Fibroblast of lung (primary cell): ENCODE measurements around the gene MAEA. TPM values are rescaled to one million over a fixed set of nuclear protein-coding genes. Genes with fewer than 3 reads are reported as not detected.

Experiments
- DNase-seq, 2 donors: peaks; one replicate each; pipeline versions ENCODE4 v3.0.0 to v3.0.0-alpha.2; 2010; ENCODE audit warnings: low read depth in 2 of 2
- H2AFZ ChIP-seq: 2 replicates; pipeline ENCODE4 v1.5.1; 2012; ENCODE audit warnings: low read length, control low read depth, inconsistent platforms
- H3K27ac ChIP-seq: 2 replicates; pipeline ENCODE4 v1.5.1; 2011; ENCODE audit warnings: low read length, control low read depth; ENCODE audit not compliant: insufficient read depth
- H3K27me3 ChIP-seq: 2 replicates; pipeline ENCODE4 v1.5.1; 2011; ENCODE audit warnings: mild to moderate bottlenecking, low read length; ENCODE audit not compliant: control insufficient read depth, insufficient read depth
- H3K36me3 ChIP-seq: 2 replicates; pipeline ENCODE4 v1.5.1; 2011; ENCODE audit warnings: low read length; ENCODE audit not compliant: control insufficient read depth, insufficient read depth
- H3K4me1 ChIP-seq: 2 replicates; pipeline ENCODE4 v1.5.1; 2011; ENCODE audit warnings: low read length; ENCODE audit not compliant: control insufficient read depth, insufficient read depth; ENCODE audit errors: extremely low read depth
- H3K4me2 ChIP-seq: 2 replicates; pipeline ENCODE4 v1.5.1; 2011; ENCODE audit warnings: low read length, control low read depth; ENCODE audit not compliant: insufficient read depth; ENCODE audit errors: extremely low read depth
- H3K4me3 ChIP-seq, 4 experiments: fragments of 200-600 bp in 1 of 4; sonication (generic) in 1 of 4; replicated peaks in 1 of 4; 2 replicates each; pipeline ENCODE4 v1.5.1; 2011 to 2016; ENCODE audit warnings: low read length in 4 of 4, low read depth in 3 of 4, mild to moderate bottlenecking in 3 of 4, control low read depth in 2 of 4, inconsistent platforms in 1 of 4, mixed read lengths in 1 of 4; ENCODE audit not compliant: insufficient read depth in 1 of 4; ENCODE audit errors: control extremely low read depth in 1 of 4
- H3K79me2 ChIP-seq: 2 replicates; pipeline ENCODE4 v1.5.1; 2012; ENCODE audit warnings: mild to moderate bottlenecking, low read length, inconsistent platforms; ENCODE audit not compliant: control insufficient read depth, insufficient read depth
- H3K9ac ChIP-seq: 2 replicates; pipeline ENCODE4 v1.5.1; 2011; ENCODE audit warnings: mild to moderate bottlenecking, low read length, control low read depth; ENCODE audit not compliant: insufficient read depth
- H3K9me3 ChIP-seq: 2 replicates; pipeline ENCODE4 v1.5.1; 2012; ENCODE audit warnings: low read depth, low read length; ENCODE audit not compliant: control insufficient read depth, insufficient read depth
- H4K20me1 ChIP-seq: 2 replicates; pipeline ENCODE4 v1.5.1; 2011; ENCODE audit warnings: low read length; ENCODE audit not compliant: control insufficient read depth, insufficient read depth; ENCODE audit errors: extremely low read depth
- EZH2 ChIP-seq: IDR thresholded peaks from 2 replicates; pipeline ENCODE4 v1.5.1; 2012; ENCODE audit warnings: low read length, control low read depth, mild to moderate bottlenecking; ENCODE audit errors: missing control alignments
- polyA plus RNA-seq, 2 donors: library from polyadenylated mRNA; depleted of rRNA in 1 of 2; stranded (reverse) in 1 of 2; unstranded in 1 of 2; fragments of >200 nt; gene quantifications; 2 replicates each; pipeline ENCODE4 v1.2.1, GENCODE V29; 2011 to 2012; ENCODE audit warnings: missing spikeins in 1 of 2
- total RNA-seq: library from RNA; depleted of rRNA; stranded (reverse); fragments of >200 nt; gene quantifications from 2 replicates; pipeline ENCODE4 v1.2.1, GENCODE V29; 2014
- TF ChIP-seq, protein P1 (sequence below), 2 donors: IDR thresholded peaks in 1 of 2; conservative IDR thresholded peaks in 1 of 2; 1 replicate in 1 of 2; 2 replicates in 1 of 2; pipeline ENCODE4 v1.5.1; 2011 to 2012; ENCODE audit warnings: low read length in 2 of 2, control low read depth in 1 of 2, inconsistent platforms in 1 of 2, low read depth in 1 of 2, mild to moderate bottlenecking in 1 of 2

Gene MAEA
- total and polyA plus RNA-seq, 2 donors (not counting 1 experiment from before 2014, with no cell fraction given), result 44.3 to 53.8 TPM

DNA sequence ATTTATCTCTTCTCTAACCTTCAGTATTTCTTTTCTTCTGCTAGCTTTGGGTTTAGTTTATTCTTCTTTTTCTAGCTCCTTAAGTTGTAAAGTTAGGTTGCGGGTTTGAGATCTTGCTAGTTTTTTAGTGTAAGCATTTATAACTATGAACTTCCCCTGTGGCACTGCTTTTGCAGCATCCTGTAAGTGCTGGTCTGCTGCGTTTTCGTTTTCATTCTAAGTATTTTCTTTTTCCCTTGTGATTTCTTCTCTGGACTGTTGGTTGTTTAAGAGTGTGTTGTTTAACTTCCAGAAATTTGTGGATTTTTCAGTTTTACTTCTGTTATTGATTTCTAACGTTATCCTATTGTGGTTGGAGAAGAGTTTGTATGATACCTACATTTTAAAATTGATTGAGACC, 29.7 kb upstream of the MAEA start:
- TF ChIP-seq EZH2, result no peak
- TF ChIP-seq, protein P1, sequence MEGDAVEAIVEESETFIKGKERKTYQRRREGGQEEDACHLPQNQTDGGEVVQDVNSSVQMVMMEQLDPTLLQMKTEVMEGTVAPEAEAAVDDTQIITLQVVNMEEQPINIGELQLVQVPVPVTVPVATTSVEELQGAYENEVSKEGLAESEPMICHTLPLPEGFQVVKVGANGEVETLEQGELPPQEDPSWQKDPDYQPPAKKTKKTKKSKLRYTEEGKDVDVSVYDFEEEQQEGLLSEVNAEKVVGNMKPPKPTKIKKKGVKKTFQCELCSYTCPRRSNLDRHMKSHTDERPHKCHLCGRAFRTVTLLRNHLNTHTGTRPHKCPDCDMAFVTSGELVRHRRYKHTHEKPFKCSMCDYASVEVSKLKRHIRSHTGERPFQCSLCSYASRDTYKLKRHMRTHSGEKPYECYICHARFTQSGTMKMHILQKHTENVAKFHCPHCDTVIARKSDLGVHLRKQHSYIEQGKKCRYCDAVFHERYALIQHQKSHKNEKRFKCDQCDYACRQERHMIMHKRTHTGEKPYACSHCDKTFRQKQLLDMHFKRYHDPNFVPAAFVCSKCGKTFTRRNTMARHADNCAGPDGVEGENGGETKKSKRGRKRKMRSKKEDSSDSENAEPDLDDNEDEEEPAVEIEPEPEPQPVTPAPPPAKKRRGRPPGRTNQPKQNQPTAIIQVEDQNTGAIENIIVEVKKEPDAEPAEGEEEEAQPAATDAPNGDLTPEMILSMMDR (conservative IDR thresholded peaks at IDR 0.05 in 1 of 2, IDR thresholded peaks at IDR 0.05 in 1 of 2; ENCODE audit: low read depth in 1 of 2, low read length in 2 of 2), result no peak
- Histone ChIP-seq H3K27me3 (no peaks in the 10 kb centered on the region), H3K9me3 (no peaks in the 10 kb centered on the region), H3K4me1 (no peaks in the 10 kb centered on the region), H3K79me2 (no peaks in the 10 kb centered on the region), H3K27ac (no peak overlapping the region), H3K36me3 (no peaks in the 10 kb centered on the region), H2AFZ (no peak overlapping the region), H3K4me3 (no peak overlapping the region), H3K4me2 (no peak overlapping the region), H3K9ac (no peak overlapping the region), H4K20me1 (no peaks in the 10 kb centered on the region)
- no peak for DNase-seq

DNA sequence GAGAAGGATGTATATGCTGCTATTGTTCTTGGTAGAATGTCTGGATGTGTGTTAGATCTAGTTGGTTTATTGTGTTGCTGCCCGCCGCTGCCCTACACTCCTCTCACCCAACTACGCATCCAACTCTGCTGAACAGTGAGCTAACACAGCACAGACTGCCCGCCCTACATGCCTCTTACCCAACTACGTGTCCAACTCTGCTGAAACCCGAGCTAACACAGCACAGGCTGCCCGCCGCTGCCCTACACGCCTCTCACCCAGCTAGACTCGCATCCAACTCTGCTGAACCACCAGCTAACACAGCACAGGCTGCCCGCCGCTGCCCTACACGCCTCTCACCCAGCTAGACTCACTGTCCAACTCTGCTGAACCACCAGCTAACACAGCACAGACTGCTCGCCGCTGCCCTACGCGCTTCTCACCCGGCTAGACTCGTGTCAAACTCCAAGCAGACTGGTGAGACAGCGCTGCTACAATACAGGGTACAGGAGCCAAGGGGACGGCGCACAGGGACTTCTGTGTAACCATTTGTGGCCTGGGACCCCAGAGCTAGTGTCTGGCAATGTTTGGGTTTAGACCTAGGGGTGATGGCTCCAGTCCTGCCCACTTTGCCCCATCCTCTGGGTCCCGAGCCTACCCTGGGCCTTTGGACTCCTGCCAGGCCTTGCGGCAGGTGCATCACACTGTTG, 29.1 kb upstream of the MAEA start:
- Histone ChIP-seq H3K9ac (no peak overlapping the region), H3K9me3 (no peaks in the 10 kb centered on the region), H3K4me3 (no peak overlapping the region), H3K36me3 (no peaks in the 10 kb centered on the region), H3K79me2 (no peaks in the 10 kb centered on the region), H2AFZ (no peak overlapping the region), H3K27me3 (no peaks in the 10 kb centered on the region), H3K4me1 (no peaks in the 10 kb centered on the region), H3K27ac (no peak overlapping the region), H4K20me1 (no peaks in the 10 kb centered on the region), H3K4me2 (no peak overlapping the region)
- TF ChIP-seq, protein P1 (conservative IDR thresholded peaks at IDR 0.05 in 1 of 2, IDR thresholded peaks at IDR 0.05 in 1 of 2; ENCODE audit: low read depth in 1 of 2, low read length in 2 of 2), result no peak
- TF ChIP-seq EZH2, result no peak
- no peak for DNase-seq

DNA sequence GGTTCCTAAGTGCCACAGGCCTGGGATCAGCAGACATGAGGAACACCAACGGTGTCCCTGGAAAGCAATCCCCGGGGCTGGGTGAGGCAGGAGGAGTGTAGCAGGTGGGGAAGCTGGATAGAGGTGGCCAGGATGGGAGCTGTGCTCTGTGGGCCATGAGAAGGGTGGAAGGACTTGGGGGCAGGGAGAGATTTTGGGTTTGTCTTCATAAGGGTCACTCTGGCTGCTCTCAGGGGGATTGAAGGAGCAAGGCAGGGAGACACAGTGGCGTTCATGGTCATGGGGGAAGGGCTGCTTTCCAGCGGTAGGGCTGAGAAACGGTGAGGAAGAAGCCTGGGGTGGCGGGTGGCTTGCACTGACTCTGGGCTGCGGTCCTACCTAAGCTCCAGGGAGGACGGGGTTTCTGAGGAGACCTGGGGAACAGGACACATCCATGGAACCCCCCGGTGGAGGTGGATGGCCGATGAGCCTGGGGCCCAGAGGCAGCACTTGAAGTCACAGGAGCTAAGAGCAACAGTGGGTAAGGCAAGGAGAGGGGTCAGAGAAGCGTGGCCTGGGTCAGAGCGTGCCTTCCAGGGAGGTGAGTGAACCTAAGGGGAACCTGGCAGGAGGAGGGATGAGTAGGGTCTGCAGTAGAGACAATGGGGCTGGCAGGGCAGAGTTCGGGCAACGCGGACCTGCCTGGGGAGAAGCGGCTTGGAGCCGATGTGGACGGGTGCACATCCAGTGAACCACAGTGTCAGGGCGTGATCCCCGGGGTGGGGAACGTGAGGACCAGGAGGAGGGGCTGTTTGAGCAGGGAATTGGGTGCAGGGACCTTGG, 28.4 kb upstream of the MAEA start:
- DNase-seq, result no peak
- Histone ChIP-seq H3K9me3 (no peaks in the 10 kb centered on the region), H3K4me1 (no peaks in the 10 kb centered on the region), H4K20me1 (no peaks in the 10 kb centered on the region), H2AFZ (no peak overlapping the region), H3K36me3 (no peaks in the 10 kb centered on the region), H3K27me3 (no peaks in the 10 kb centered on the region), H3K4me2 (no peak overlapping the region), H3K79me2 (no peaks in the 10 kb centered on the region), H3K4me3 (no peak overlapping the region), H3K27ac (no peak overlapping the region), H3K9ac (no peak overlapping the region)
- TF ChIP-seq, protein P1 (conservative IDR thresholded peaks at IDR 0.05 in 1 of 2, IDR thresholded peaks at IDR 0.05 in 1 of 2; ENCODE audit: low read depth in 1 of 2, low read length in 2 of 2), result no peak
- TF ChIP-seq EZH2, result no peak
